Progenitor cell of endocrine pancreas (in vitro differentiated cells): ENCODE data around the gene GRIN2A. TPM values are rescaled to one million over a fixed set of nuclear protein-coding genes. Genes with fewer than 3 reads are reported as not detected.

Source experiments
- DNase-seq: peaks from one replicate; pipeline ENCODE4 v3.0.0; 2021; ENCODE audit warnings: low spot score; ENCODE audit not compliant: unreplicated experiment
- H3K27ac Mint-ChIP-seq: 2 replicates; pipeline ENCODE4 v1.8.0; 2021; ENCODE audit warnings: mild to moderate bottlenecking, moderate library complexity, mixed read lengths
- H3K27me3 Mint-ChIP-seq: 2 replicates; pipeline ENCODE4 v1.8.0; 2021; ENCODE audit warnings: mixed read lengths
- H3K36me3 Mint-ChIP-seq: 2 replicates; pipeline ENCODE4 v1.8.0; 2022; ENCODE audit warnings: mixed read lengths; ENCODE audit not compliant: insufficient read depth
- H3K4me1 Mint-ChIP-seq: 2 replicates; pipeline ENCODE4 v1.8.0; 2021; ENCODE audit warnings: low read depth, mixed read lengths
- H3K4me3 Mint-ChIP-seq: 2 replicates; pipeline ENCODE4 v1.8.0; 2021; ENCODE audit warnings: low read depth, mild to moderate bottlenecking, moderate library complexity, mixed read lengths
- H3K9me3 Mint-ChIP-seq: 2 replicates; pipeline ENCODE4 v1.8.0; 2021; ENCODE audit warnings: low read depth, mixed read lengths
- total RNA-seq: library from RNA; stranded (reverse); gene quantifications from 2 replicates; pipeline ENCODE4 v1.2.1, GENCODE V29; 2021
- TF ChIP-seq, protein P1 (sequence below): fragments of 200-600 bp; sonication (generic); IDR thresholded peaks from one replicate; pipeline ENCODE4 v1.5.0; 2021; ENCODE audit warnings: antibody characterized with exemption, mild to moderate bottlenecking; ENCODE audit not compliant: unreplicated experiment

The GRIN2A gene
- total RNA-seq, 1 donor from 2014 or later: 1.7 TPM

DNA sequence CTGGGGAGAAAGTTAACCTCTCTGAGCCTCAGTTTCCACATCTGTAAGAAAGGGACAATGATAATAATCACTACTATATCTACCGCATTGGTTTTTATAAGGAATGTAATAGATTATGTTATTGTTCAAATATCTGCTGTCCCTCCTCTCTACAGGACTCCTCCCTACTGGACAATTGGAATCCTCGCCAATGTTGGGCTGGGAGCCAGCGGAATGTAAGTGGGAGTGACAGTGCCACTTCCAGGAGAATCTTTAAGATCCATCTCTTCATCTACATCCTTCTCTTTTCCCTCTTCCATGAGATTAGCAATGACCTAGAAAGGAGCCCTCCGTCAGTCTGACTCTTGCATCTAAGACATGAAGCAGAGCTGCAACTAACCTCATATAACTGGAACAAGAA, 95.1 kb downstream of the GRIN2A start:
- peaks cover 7% of the 10 kb centered on the region for H3K9me3 Mint-ChIP-seq
- TF ChIP-seq, protein P1, sequence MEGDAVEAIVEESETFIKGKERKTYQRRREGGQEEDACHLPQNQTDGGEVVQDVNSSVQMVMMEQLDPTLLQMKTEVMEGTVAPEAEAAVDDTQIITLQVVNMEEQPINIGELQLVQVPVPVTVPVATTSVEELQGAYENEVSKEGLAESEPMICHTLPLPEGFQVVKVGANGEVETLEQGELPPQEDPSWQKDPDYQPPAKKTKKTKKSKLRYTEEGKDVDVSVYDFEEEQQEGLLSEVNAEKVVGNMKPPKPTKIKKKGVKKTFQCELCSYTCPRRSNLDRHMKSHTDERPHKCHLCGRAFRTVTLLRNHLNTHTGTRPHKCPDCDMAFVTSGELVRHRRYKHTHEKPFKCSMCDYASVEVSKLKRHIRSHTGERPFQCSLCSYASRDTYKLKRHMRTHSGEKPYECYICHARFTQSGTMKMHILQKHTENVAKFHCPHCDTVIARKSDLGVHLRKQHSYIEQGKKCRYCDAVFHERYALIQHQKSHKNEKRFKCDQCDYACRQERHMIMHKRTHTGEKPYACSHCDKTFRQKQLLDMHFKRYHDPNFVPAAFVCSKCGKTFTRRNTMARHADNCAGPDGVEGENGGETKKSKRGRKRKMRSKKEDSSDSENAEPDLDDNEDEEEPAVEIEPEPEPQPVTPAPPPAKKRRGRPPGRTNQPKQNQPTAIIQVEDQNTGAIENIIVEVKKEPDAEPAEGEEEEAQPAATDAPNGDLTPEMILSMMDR: no peak

DNA sequence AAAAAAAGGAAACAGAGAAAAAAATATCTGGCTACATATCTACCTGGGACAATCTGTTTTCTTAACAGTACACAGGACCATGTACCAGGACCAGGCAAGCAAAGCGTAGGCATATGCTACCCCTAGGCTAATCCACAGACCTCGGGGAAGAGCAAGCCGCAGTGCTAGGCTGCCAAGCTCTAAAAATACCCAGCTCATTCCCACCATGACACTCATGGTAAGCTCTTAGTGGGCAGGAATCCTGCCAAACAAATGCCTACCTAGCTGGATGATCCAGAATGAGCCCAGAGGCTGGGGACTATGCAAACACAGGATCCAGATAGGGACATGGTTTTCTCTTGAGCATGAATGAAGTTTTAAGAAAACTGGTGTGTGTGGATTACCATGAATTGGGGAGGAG, 95.6 kb downstream of the GRIN2A start:
- H3K4me1 Mint-ChIP-seq: peaks cover 7% of the 10 kb centered on the region
- H3K36me3 Mint-ChIP-seq: peaks cover 3% of the 10 kb centered on the region
- no peak for DNase-seq
- H3K4me3 Mint-ChIP-seq: no peak overlapping the region
- TF ChIP-seq, protein P1: no peak
- H3K27ac Mint-ChIP-seq: no peak overlapping the region
- peaks cover 7% of the 10 kb centered on the region for H3K9me3 Mint-ChIP-seq
- peaks cover 9% of the 10 kb centered on the region for H3K27me3 Mint-ChIP-seq

More for the DNA sequence above, 95.1 kb downstream of the GRIN2A start:
- no peak overlapping the region for H3K4me3 Mint-ChIP-seq
- DNase-seq: no peak
- H3K27me3 Mint-ChIP-seq: peaks cover 8% of the 10 kb centered on the region
- H3K27ac Mint-ChIP-seq: no peak overlapping the region
- peaks cover 3% of the 10 kb centered on the region for H3K36me3 Mint-ChIP-seq
- peaks cover 7% of the 10 kb centered on the region for H3K4me1 Mint-ChIP-seq

DNA sequence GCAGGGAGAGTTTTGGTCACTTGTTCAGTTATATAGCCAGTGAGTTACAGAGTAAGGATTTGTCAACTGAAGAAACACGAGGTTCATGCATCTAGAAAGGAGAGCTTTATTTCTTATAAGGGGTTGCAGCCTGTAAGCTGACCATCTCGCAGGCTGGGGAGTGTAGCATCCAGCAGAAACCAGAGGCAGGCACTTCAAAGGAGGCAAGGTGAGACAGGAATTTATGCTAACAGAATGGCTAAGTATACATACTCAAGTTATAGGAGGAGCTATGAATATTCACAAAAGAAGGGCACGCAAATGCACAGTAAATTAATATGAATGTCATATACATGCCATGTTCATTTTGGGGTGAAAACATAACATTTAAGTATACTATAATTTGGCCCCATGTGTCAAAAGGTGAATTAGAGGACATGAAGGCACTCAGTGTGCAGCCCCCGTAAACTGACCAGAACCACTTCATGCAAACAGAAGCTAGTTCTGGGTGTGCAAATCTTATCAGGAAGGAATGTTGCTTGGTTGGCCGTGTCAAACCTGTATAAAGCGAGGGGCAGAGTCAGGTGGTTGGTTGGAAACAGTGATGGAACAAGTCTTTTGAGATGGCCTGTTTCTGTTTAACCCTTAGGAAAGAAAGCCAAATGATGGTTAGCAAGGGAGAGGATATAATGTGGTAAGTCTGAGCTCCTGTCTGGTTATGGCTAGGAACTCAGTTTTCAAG, 97.0 kb downstream of the GRIN2A start:
- H3K27me3 Mint-ChIP-seq: peaks cover 9% of the 10 kb centered on the region
- H3K4me3 Mint-ChIP-seq: no peak overlapping the region
- H3K27ac Mint-ChIP-seq: no peak overlapping the region
- H3K9me3 Mint-ChIP-seq: peaks cover 7% of the 10 kb centered on the region
- H3K36me3 Mint-ChIP-seq: peaks cover 3% of the 10 kb centered on the region
- peaks cover 20% of the 10 kb centered on the region for H3K4me1 Mint-ChIP-seq
- TF ChIP-seq, protein P1: no peak
- DNase-seq: no peak

GRCh38 chr16:10083301-10083700, 98.9 kb downstream of the GRIN2A start:
- H3K4me3 Mint-ChIP-seq: no peak overlapping the region
- TF ChIP-seq, protein P1: no peak
- H3K36me3 Mint-ChIP-seq: peaks cover 3% of the 10 kb centered on the region
- H3K4me1 Mint-ChIP-seq: peaks cover 39% of the 10 kb centered on the region
- peaks cover 13% of the 10 kb centered on the region for H3K27me3 Mint-ChIP-seq
- no peak for DNase-seq
- H3K9me3 Mint-ChIP-seq: peaks cover 7% of the 10 kb centered on the region
- H3K27ac Mint-ChIP-seq: no peak overlapping the region

DNA sequence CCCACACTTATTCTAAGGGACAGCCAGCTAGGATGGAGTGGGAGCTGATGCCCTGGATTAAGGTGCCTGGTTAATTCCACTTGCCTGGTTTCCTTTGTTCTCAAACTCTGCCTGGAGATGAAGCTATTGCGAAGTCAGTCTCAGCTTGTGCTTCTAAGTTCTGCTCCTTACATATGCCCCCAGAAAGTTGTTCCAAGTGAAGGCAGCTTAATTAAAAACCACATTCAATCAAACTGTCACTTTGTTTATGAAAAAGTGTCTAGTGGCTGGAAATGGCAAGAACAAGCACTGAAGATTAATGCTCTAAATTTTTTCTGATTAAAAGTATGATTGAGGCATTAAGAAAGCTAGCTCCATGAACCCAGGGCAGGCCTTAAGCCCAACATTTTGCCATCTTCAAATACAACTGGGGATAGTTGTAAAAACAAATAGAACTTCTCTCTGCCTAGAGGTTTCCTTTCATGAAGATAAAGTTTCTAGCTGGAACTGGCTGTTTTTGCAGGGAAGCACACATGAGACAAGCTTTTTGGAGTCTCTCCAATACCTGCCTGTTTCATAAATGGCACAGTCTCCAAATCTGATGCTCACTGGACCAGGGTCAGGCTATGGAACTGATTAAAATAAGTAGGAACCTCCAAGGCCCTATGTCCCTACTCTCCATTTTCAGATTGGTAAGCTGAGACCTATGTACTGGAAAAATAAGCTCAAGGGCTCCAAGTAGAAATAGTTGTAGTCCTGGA, 100.9 kb downstream of the GRIN2A start:
- TF ChIP-seq, protein P1: no peak
- Mint-ChIP-seq H3K4me3 (no peak overlapping the region), H3K27me3 (peaks cover 26% of the 10 kb centered on the region), H3K36me3 (peaks cover 5% of the 10 kb centered on the region), H3K9me3 (peaks cover 7% of the 10 kb centered on the region), H3K27ac (peak overlapping the region; percentile 84), H3K4me1 (peaks cover 42% of the 10 kb centered on the region)
- no peak for DNase-seq
